Epithelial cell of proximal tubule (primary cell): Measurements from ENCODE around the gene PRR5. TPM values are rescaled to one million over a fixed set of nuclear protein-coding genes. Genes with fewer than 3 reads are reported as not detected.

Experiments
- DNase-seq: peaks from one replicate; pipeline ENCODE4 v3.0.0-alpha.2; 2011; ENCODE audit warnings: low read depth
- H3K4me3 ChIP-seq: 2 replicates; pipeline ENCODE4 v1.5.1; 2011; ENCODE audit warnings: low read depth, mild to moderate bottlenecking, low read length
- CTCF ChIP-seq: conservative IDR thresholded peaks from 2 replicates; pipeline ENCODE4 v1.5.1; 2012; ENCODE audit warnings: low read depth, mild to moderate bottlenecking, low read length
- total RNA-seq: library from RNA; depleted of rRNA; stranded (reverse); fragments of >200 nt; gene quantifications from 2 replicates; pipeline ENCODE4 v1.2.3, GENCODE V29; 2015

PRR5 gene
- total RNA-seq, 1 donor from 2014 or later: 9.1 TPM

DNA sequence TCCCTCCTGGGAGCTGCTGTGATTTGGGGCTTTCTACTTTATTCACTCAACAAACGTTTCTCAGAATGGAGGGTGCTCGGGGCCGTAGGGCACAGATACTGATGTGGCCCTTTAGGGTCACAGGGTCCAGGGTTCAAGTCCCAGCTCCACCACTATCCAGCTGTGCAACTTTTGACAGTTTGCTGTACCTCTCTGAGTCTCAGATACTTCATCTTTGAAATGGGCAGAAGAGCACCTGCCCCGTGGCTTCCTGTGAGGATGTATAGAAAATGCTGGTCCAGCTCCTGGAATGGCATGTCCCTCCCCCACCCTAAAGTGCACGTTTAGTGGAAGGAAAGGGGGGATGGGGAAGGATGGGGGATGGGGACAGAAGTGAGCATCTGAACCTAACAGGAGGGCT lies 21.9 kb upstream of the PRR5 start:
- no peak for TF ChIP-seq CTCF
- H3K4me3 ChIP-seq: no peak overlapping the region
- no peak for DNase-seq

DNA sequence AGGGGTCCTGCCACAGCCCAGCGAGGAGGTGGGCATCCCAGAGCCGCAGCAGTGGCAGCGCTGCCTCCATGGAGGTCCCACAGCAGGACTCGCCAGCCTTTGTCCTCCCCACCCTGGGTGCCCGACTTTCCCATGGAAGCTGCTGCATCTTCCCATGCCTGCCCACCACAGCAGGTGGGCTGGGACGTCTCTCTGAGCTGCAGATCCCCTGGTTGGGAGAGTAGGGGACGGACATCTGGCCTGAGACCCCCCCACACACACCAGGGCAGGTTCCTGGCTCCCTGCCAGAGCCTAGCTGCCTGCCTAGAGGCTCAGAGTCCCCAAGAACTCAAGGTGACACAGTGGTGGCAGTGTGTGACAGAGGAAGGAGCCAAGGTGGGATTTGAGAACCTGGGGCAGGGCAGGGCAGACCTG lies 21.5 kb upstream of the PRR5 start:
- no peak for DNase-seq
- TF ChIP-seq CTCF: no peak
- H3K4me3 ChIP-seq: no peak overlapping the region

DNA sequence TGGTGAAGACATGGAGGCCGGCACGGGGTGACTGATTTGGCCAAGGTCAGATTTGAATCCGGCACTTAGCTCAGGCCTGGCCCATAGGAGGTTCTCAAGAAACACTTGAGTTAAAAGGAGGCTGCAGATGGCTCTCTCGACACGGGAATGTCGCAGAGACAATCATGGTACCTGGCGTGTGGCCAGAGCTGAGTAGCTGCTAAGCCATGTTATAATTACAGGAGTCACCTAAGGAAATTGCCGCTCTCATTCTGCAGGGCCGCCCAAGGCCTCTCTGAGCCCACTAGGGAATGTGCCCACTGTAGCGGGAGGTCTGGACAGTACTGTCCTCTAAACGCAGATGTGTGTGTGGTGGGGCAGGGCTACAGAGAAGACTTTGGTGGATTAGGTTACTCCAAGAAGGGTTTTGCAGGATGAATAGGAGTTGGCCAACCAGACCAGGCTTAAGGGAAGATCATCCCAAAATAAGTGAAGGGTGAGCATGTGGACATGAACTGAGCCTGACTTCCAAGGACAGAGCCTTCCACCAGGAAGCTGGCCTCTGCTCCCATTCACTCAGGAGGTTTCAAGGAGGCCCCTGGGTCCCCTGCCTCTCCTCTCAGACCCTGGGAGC lies 19.3 kb upstream of the PRR5 start:
- DNase-seq: no peak
- H3K4me3 ChIP-seq: no peak overlapping the region
- no peak for TF ChIP-seq CTCF

- no peak overlapping the region for H3K4me3 ChIP-seq
- no peak for TF ChIP-seq CTCF
- DNase-seq: no peak
Measured at GRCh38 chr22:44683237-44683636, 18.8 kb upstream of the PRR5 start.

- DNase-seq: no peak
- no peak overlapping the region for H3K4me3 ChIP-seq
- no peak for TF ChIP-seq CTCF
Measured at GRCh38 chr22:44683881-44684280, 18.1 kb upstream of the PRR5 start.

GRCh38 chr22:44684506-44685383 lies 17.3 kb upstream of the PRR5 start:
- TF ChIP-seq CTCF: peak; percentile 100
- H3K4me3 ChIP-seq: no peak overlapping the region
- DNase-seq: peak; percentile 51
